Measurements from ENCODE around the gene NTM.

DNA sequence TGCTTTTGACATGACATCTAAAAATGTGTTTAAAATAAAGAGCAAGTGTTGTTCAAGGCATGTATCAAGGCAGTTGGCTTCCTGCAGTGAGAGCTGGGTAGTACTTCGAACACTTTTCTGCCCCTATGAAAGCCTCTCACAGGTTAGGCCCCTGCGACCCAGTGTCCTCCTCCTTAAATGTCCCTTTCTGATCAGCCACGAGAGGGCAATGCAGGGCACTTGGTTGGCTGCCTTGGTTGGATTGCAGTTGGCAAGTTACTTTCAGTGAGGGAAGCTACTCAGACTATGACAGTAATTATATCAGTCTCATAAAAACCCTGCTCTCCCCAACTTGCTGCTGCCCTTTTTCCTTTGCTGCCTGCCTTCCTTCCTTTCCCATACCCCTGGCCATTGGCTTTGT lies 743.8 kb downstream of the NTM start:
- TF ChIP-seq CTCF (IDR thresholded peaks at IDR 0.05) (peak in 1 of 4 experiments; percentile 49), POLR2A (IDR thresholded peaks at IDR 0.05) (no peak)
